Activated naive CD8-positive, alpha-beta T cell treated with anti-CD3 and anti-CD28 coated beads, Interleukin-2, amount 50 U/mL, for 24 hours (primary cell): ENCODE results near the gene CSN2.
"Not testable (repeated sequence)": the region's sequence is repeated elsewhere in the genome, so short reads cannot be mapped to it uniquely, and the experiment has no call there.

Experiments used
- ATAC-seq: fragments of 150-1000 bp; cut with Tn5 transposase; one replicate; pipeline ENCODE4 v1.10.0; 2021
- DNase-seq: peaks from one replicate; pipeline ENCODE4 v3.0.0; 2021
- H3K27ac Mint-ChIP-seq: one replicate; pipeline ENCODE4 v1.8.0; 2021; ENCODE audit warnings: mild to moderate bottlenecking, mixed read lengths
- H3K27me3 Mint-ChIP-seq: one replicate; pipeline ENCODE4 v1.8.0; 2021; ENCODE audit warnings: mixed read lengths
- H3K36me3 Mint-ChIP-seq: one replicate; pipeline ENCODE4 v1.8.0; 2021; ENCODE audit warnings: low read depth, mixed read lengths
- H3K4me1 Mint-ChIP-seq: one replicate; pipeline ENCODE4 v1.8.0; 2021; ENCODE audit warnings: mixed read lengths
- H3K4me3 Mint-ChIP-seq: one replicate; pipeline ENCODE4 v1.8.0; 2021; ENCODE audit warnings: mild to moderate bottlenecking, moderate library complexity, mixed read lengths
- H3K9me3 Mint-ChIP-seq: one replicate; pipeline ENCODE4 v1.8.0; 2021; ENCODE audit warnings: mixed read lengths

Gene CSN2

GRCh38 chr4:69934150-69934549 lies 31.4 kb downstream of the CSN2 start:
- H3K27me3 Mint-ChIP-seq, result no peaks in the 10 kb centered on the region
- no peaks in the 10 kb centered on the region for H3K36me3 Mint-ChIP-seq
- H3K4me1 Mint-ChIP-seq, result no peaks in the 10 kb centered on the region
- DNase-seq, result no peak
- H3K4me3 Mint-ChIP-seq, result no peak overlapping the region
- no peak overlapping the region for H3K27ac Mint-ChIP-seq
- H3K9me3 Mint-ChIP-seq, result no peaks in the 10 kb centered on the region
- ATAC-seq, result no peak

DNA sequence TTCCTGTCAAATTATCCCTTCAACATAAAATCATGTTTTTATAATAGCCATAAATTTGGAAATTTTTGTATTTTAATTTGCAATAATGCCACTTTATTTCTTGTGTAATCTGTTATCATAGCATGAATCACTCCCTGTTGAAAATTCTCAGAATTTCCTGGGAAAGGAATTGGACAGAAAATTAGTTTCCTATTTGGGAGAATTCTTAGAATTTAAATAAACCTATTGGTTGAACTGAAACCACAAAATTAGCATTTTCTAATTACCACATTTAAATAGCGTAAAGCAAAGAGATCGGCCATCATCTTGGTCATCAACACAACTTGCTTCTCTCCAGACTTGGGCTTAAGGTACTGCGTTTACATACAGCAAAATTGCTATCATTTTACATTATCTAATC lies 34.8 kb downstream of the CSN2 start, which contains the start of gene CSN1S1:
Gene CSN1S1 (plus strand): TSS at position 301 of the 400 bp plus-strand sequence. CDS start 1,488 bp downstream, outside the sequence.
- DNase-seq (no peak), ATAC-seq (no peak)
- no peaks in the 10 kb centered on the region for H3K27me3 Mint-ChIP-seq
- no peak within 1 kb of the TSS for H3K27ac Mint-ChIP-seq
- no peaks in the 10 kb centered on the region for H3K9me3 Mint-ChIP-seq
- no peak within 1 kb of the TSS for H3K4me3 Mint-ChIP-seq
- H3K36me3 Mint-ChIP-seq, result no peaks in the 10 kb centered on the region
- H3K4me1 Mint-ChIP-seq, result no peaks in the 10 kb centered on the region

- not testable (repeated sequence) for DNase-seq, H3K9me3 Mint-ChIP-seq, H3K4me3 Mint-ChIP-seq, H3K4me1 Mint-ChIP-seq, ATAC-seq, H3K27me3 Mint-ChIP-seq, H3K36me3 Mint-ChIP-seq, H3K27ac Mint-ChIP-seq
Measured at GRCh38 chr4:69923782-69924410, 41.6 kb downstream of the CSN2 start.

GRCh38 chr4:69920874-69921273 lies 44.7 kb downstream of the CSN2 start:
- DNase-seq (no peak), ATAC-seq (no peak)
- no peaks in the 10 kb centered on the region for H3K36me3 Mint-ChIP-seq

DNA sequence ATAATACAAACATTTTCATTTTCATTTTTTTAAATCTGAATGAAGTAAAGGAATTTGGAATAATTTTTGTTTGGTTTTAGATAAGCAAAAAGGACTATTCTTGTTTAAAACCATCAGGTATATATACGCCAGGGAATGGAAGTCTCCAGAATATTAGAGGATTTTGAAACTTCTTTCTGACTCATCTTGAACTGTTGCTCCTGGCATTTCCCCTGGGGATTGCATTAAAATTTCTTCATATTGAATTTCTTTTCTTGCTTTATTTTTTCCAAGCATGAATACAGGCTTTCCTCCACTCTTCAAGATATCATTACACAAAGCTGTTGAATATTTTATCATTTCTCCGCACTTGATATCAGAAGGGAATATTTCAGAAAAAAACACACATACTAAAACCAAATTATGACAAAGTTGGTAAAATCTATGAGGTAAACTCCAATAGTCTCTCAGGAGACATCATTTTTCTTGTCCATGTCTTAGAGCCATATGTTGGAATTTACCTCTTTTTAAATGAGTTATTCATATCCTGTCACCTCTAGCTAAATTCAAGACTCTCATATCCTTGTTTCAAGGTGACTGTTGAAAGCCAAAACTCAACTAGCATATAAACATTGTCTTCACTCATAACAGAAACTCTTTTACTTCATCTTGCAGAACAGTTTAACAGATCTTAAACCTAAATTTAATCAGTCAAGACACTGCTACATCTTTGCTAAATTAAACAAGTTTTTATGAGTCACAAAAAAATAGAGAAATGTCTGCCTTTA lies 55.3 kb downstream of the CSN2 start:
- Mint-ChIP-seq H3K9me3 (no peaks in the 10 kb centered on the region), H3K4me1 (no peaks in the 10 kb centered on the region), H3K27me3 (peaks cover 3% of the 10 kb centered on the region), H3K36me3 (no peaks in the 10 kb centered on the region), H3K4me3 (no peak overlapping the region), H3K27ac (no peak overlapping the region)
- no peak for ATAC-seq
- DNase-seq, result no peak

More at GRCh38 chr4:69920874-69921273, 44.7 kb downstream of the CSN2 start:
- Mint-ChIP-seq H3K4me1 (no peaks in the 10 kb centered on the region), H3K9me3 (no peaks in the 10 kb centered on the region), H3K27ac (no peak overlapping the region), H3K27me3 (peaks cover 2% of the 10 kb centered on the region), H3K4me3 (no peak overlapping the region)

DNA sequence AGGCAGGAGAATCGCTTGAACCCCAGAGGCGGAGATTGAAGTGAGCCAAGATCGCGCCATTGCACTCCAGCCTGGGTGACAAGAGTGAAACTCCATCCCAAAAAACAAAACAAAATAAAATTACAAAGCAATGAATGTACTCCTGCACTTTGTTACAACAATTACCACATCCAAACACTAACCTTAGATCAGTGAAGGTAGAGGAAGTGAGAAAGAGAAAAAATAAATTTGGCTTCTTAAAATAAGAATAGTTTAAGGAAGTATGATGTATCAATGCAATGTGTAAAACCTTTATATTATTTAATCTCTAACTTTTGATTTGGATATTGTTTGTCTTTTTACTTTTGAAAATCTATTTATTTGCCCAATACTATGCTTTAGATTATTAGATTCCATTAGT lies 56.3 kb downstream of the CSN2 start:
- no peak overlapping the region for H3K4me3 Mint-ChIP-seq
- H3K27me3 Mint-ChIP-seq, result peaks cover 3% of the 10 kb centered on the region
- ATAC-seq (no peak), DNase-seq (no peak)
- no peaks in the 10 kb centered on the region for H3K4me1 Mint-ChIP-seq
- no peaks in the 10 kb centered on the region for H3K36me3 Mint-ChIP-seq
- H3K9me3 Mint-ChIP-seq, result no peaks in the 10 kb centered on the region
- no peak overlapping the region for H3K27ac Mint-ChIP-seq

- no peaks in the 10 kb centered on the region for H3K36me3 Mint-ChIP-seq
- H3K4me1 Mint-ChIP-seq, result no peaks in the 10 kb centered on the region
- no peaks in the 10 kb centered on the region for H3K27me3 Mint-ChIP-seq
- no peaks in the 10 kb centered on the region for H3K9me3 Mint-ChIP-seq
- H3K4me3 Mint-ChIP-seq, result no peak overlapping the region
- DNase-seq (no peak), ATAC-seq (no peak)
- H3K27ac Mint-ChIP-seq, result no peak overlapping the region
Measured at GRCh38 chr4:69907151-69907550, 58.4 kb downstream of the CSN2 start.
